NCI-H446 treated with DMSO at 0.1 percent for 48 hours (cell line): ENCODE measurements around the gene FAM237B.
"Not testable (repeated sequence)": the region's sequence is repeated elsewhere in the genome, so short reads cannot be mapped to it uniquely, and the experiment has no call there.

Experiments
- DNase-seq: peaks from one replicate; lab custom pipeline; 2025; lab: John Stamatoyannopoulos, UW

The FAM237B gene

DNA sequence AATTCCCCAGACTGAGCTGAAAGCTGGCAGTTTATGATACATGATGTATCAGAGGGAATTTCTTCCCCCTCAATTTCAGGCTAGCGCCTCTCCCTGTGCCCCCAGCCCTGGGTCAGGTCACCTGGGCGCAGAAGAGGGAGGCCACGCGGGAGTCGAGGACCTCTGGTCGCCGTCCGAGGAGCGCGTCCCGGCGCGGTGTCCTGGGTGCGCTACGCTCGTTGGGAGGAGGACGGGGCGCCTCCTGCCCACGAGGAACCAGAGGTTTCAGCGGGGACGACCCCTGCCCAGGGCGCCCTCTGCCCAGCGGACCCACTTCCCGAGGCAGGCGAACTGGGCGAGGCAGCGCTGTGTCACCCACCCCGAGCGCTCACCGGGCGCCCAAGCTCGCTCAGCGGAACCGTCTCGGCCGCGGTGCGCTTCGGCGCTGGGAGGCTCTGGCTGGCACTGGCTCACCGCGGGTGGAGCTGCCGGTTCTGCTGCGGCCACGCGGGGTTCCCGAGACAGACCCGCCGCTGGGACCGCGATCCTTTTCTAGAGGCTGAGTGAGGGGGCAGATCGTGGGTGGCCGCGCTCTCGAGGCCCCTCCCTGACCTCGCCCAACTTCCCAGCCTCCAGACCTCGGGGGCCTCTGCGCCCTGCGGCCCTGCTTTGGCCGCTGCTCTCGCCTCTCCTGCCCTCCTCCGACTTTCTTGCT lies at the start of gene FAM237B:
Gene FAM237B, minus strand, starts transcription at position 504 of the 694 bp plus-strand sequence. CDS start 1,556 bp downstream, outside the sequence.
- DNase-seq = no peak

- DNase-seq = no peak
Observed at GRCh38 chr7:90351987-90352386, 30.9 kb upstream of the FAM237B start.

- not testable (repeated sequence) for DNase-seq
Observed at GRCh38 chr7:90350032-90350431, 28.9 kb upstream of the FAM237B start.

- no peak for DNase-seq
Observed at GRCh38 chr7:90349305-90349704, 28.2 kb upstream of the FAM237B start.

GRCh38 chr7:90347759-90348158 lies 26.7 kb upstream of the FAM237B start:
- no peak for DNase-seq

DNA sequence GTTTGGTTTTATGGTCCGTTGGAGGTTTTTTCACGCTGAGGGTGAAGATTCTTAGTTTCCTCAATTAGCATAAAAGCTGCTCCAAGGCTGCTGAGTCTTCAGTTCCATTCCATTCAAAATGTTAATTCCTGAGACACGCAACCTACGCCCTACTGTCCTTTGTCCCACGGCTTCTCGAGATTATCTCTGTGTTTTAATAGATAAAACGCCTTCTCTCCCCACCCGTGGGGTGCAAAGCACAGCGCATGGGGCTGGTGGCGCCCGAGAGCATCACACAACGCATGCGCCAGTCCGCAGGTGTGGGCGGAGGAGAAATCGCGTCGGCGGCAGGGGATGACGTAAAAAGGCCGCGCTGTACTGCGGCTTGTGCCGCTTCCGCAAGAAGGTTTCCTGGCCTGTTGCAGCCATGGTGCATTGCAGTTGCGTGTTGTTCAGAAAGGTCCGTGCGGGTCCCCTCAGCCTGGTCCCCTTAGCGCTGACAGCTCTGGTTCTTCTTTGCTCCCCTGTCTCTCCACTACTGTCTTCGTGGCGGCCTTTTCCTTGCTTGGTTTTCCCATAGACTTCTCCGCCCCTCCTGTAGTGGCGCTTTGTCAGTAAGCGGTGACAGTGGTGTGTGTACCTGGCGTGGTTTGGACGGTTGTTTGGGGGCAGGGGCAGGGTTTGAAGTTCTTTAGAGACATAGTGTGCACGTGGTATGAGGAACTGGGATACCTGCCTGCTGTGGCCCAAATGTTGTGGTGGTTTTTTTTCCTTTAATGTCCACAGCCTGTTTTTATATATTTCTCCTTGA lies 25.4 kb upstream of the FAM237B start, which contains the start of gene GTPBP10:
Gene GTPBP10, plus strand, starts transcription at position 381 of the 790 bp plus-strand sequence. Its CDS starts 26 bp downstream, at position 407.
- DNase-seq = peak; percentile 87

DNA sequence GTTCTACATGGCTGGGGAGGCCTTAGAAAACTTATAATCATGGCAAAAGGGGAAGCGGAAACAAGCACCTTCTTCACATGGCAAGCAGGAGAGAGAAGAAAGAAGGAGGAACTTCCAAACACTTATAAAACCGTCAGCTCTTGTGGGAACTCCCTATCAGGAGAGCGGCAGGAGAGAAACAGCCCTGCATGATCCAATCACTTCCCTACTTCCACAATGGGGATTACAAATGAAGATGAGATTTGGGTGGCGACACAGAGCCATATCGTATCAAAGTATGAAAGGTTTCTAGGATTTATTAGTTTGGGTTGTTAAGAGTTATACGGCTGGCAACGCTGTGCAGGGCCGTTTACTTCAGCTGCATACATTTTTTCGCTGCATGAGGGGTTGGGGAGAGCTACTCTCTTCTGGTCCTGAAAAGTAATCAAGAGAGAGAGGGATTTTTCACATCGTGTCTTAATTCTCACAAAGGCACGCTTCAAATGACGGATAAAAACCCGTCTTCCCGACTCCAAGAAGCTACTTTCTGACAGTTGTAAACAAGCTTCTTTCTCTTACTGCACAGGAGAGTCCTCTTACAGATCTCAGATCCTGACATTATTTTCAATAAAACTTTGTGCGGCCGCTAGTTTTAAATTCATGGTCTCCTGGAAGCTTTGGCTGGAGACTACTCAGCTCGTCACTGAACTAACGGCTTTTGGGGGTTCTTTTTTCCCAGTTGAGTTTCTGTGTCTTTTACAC lies 24.7 kb upstream of the FAM237B start:
- DNase-seq = no peak

DNA sequence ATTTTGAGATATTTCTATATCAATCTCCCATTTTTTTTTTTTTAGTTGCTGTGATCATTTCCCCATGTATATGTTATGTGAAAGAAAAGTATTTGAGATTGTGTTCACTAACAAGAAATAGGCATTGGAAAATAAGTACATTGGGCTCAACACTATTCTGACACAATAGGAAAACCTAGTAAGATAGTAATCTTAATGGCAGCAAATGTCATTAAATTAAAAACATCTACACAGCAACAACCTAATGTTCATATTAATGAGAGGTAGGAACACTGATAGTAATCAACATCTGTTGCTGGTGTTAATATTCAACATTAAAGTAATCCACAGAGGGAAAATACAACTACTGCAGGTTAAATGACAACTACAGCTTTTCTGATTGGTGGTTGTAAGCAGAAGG lies 23.9 kb upstream of the FAM237B start:
- no peak for DNase-seq

DNA sequence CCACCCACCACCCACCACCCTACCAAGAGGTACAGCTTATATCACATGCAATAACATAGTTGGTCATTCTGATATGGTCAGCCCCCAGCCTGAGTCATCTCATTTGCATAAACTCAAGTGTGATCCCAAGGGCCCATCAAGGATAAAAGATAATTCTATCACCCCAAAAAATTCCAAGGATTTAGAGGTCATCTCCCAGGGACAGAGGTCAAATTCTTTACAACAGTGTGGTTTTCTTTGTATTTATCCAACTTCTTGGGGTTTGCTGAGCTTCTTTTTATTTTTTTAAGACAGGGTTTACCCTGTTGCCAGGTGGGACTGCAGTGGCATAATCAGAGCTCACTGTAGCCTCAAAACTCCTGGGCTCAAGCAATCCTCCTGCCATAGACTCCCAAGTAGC lies 16.0 kb upstream of the FAM237B start:
- no peak for DNase-seq

DNA sequence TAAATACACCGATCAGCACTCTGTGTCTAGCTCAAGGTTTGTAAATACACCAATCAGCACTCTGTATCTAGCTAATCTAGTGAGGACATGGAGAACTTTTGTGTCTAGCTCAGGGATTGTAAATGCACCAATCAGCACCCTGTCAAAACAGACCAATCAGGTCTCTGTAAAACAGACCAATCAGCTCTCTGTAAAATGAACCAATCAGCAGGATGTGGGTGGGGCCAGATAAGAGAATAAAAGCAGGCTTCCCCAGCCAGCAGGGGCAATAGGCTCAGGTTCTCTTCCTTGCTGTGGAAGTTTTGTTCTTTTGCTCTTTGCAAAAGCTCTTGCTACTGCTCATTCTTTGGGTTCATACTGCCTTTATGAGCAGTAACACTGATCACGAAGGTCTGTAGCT lies 13.8 kb upstream of the FAM237B start:
- not testable (repeated sequence) for DNase-seq

DNA sequence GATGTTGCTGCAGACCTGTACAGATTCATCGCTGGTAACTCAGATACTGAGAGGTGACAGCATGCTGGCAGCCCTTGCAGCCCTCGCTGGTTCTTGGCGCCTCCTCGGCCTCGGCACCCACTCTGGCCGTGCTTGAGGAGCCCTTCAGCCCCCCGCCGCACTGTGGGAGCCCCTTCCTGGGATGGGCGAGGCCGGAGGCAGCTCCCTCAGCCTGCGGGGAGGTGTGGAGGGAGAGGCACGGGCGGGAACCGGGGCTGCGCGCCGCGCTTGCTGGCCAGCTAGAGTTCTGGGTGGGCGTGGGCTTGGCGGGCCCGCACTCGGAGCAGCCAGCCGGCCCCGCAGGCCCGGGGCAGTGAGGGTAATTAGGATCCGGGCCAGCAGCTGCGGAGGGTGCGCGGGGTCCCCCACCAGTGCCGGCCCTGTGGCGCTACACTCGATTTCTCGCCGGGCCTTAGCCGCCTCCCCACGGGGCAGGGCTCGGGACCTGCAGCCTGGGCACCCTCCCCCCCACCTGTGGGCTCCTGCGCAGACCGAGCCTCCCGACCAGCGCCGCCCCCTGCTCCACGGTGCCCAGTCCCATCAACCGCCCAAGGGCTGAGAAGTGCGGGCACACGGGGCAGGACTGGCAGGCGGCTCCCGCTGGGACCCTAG lies 13.2 kb upstream of the FAM237B start:
- DNase-seq = no peak

DNA sequence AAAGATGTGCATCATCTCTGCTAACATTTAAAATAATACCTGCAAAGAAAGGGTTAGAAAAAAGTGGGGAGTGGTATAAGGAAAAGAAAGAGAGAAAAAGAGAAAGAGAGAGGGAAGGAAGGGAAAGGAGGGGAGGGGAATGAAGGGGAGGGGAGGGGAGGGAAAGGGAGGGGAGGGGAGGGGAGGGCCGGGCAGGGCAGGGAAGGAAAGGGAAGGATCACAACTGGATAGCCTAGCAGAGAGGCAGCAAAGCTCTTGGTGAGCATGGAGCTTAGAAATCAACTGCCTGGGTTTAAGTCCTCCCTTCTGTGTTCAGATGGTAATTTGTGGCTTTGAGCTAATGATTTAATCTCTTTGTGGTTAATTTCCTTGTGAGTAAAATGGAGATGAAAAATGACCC lies 5.4 kb upstream of the FAM237B start:
- no peak for DNase-seq

- no peak for DNase-seq
Observed at GRCh38 chr7:90322837-90323236, 1.7 kb upstream of the FAM237B start.

- DNase-seq = no peak
Observed at GRCh38 chr7:90320418-90320800, 695 bp downstream of the FAM237B start.

GRCh38 chr7:90320014-90320413 lies 1.1 kb downstream of the FAM237B start:
- no peak for DNase-seq

GRCh38 chr7:90313907-90314306 lies 7.2 kb downstream of the FAM237B start:
- DNase-seq = no peak

GRCh38 chr7:90312745-90313144 lies 8.4 kb downstream of the FAM237B start:
- no peak for DNase-seq

DNA sequence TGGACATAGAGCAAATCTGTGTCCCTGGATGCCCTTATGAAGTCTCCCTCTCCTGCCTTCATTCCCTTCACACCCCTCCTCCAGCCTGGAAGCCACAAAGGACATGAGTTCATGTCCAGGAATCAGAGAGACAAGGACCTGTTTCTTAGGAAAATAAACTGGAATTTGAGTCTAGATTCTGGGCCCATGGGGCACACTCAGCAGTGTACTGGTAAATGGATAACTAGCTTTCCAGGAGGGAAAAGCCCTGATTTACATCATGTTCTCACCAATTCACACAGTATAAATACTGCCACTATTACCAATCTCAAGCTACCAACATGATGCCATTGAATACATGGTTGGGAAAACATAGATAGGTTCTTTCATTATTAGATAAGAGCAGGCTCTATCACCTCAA lies 9.9 kb downstream of the FAM237B start:
- no peak for DNase-seq

GRCh38 chr7:90309872-90310271 lies 11.2 kb downstream of the FAM237B start:
- DNase-seq = no peak

- DNase-seq = no peak
Observed at GRCh38 chr7:90303241-90303640, 17.9 kb downstream of the FAM237B start.

GRCh38 chr7:90298145-90299038 lies 22.7 kb downstream of the FAM237B start:
- DNase-seq = no peak
